MCF 10A (cell line): ENCODE results near the gene PXK. TPM values are rescaled to one million over a fixed set of nuclear protein-coding genes. Genes with fewer than 3 reads are reported as not detected.

Experiments
- BruUV-seq: library from RNA; stranded (reverse); fragments of 400-500 nt; replicated peaks from 2 replicates; lab custom pipeline; 2021; lab: Mats Ljungman, UMichigan
- CTCF ChIA-PET: fragments of 300-600 bp; sonication (Branson Sonifier 250); formaldehyde crosslinking; extraction: SDS; loops from one replicate; lab custom pipeline; 2021; ENCODE audit warnings: antibody characterized with exemption, inconsistent platforms; lab: Yijun Ruan, JAX
- POLR2A ChIA-PET: fragments of 300-600, 350-650 bp; sonication (Branson Sonifier 250); formaldehyde crosslinking; extraction: SDS; loops from one replicate; lab custom pipeline; 2020; ENCODE audit warnings: antibody characterized with exemption, inconsistent platforms; lab: Yijun Ruan, JAX
- DNase-seq: peaks from one replicate; pipeline ENCODE4 v3.0.0-alpha.2; 2018; ENCODE audit not compliant: unreplicated experiment
- H3K27ac Mint-ChIP-seq: one replicate; pipeline ENCODE4 v1.8.0; 2022; ENCODE audit warnings: mild to moderate bottlenecking, low read depth, mixed read lengths; ENCODE audit not compliant: unreplicated experiment
- H3K27me3 Mint-ChIP-seq: one replicate; pipeline ENCODE4 v1.8.0; 2022; ENCODE audit warnings: mixed read lengths; ENCODE audit not compliant: insufficient read depth, unreplicated experiment
- H3K36me3 Mint-ChIP-seq: one replicate; pipeline ENCODE4 v1.8.0; 2022; ENCODE audit warnings: mild to moderate bottlenecking, moderate library complexity, mixed read lengths; ENCODE audit not compliant: insufficient read depth, unreplicated experiment
- H3K4me1 Mint-ChIP-seq: one replicate; pipeline ENCODE4 v1.8.0; 2022; ENCODE audit warnings: mixed read lengths; ENCODE audit not compliant: insufficient read depth, unreplicated experiment
- H3K4me3 Mint-ChIP-seq: one replicate; pipeline ENCODE4 v1.8.0; 2022; ENCODE audit warnings: mild to moderate bottlenecking, moderate library complexity, mixed read lengths; ENCODE audit not compliant: unreplicated experiment
- H3K9me3 Mint-ChIP-seq: one replicate; pipeline ENCODE4 v1.8.0; 2022; ENCODE audit warnings: mixed read lengths; ENCODE audit not compliant: unreplicated experiment
- intact Hi-C: fragments of 100-400 bp; cut with micrococcal nuclease; formaldehyde crosslinking; loops from 2 replicates; pipeline ENCODE4 v1.14.1; 2022
- total RNA-seq: library from RNA; stranded (reverse); gene quantifications from 2 replicates; pipeline ENCODE4 v1.2.3, GENCODE V29; 2022
- TF ChIP-seq, protein P1 (sequence below): fragments of 200-600 bp; IDR thresholded peaks from one replicate; pipeline ENCODE4 v1.8.0; 2022; ENCODE audit warnings: antibody characterized with exemption, mild to moderate bottlenecking; ENCODE audit not compliant: unreplicated experiment

The PXK gene
- total RNA-seq, 1 experiment from 2014 or later, result 62.2 TPM

DNA sequence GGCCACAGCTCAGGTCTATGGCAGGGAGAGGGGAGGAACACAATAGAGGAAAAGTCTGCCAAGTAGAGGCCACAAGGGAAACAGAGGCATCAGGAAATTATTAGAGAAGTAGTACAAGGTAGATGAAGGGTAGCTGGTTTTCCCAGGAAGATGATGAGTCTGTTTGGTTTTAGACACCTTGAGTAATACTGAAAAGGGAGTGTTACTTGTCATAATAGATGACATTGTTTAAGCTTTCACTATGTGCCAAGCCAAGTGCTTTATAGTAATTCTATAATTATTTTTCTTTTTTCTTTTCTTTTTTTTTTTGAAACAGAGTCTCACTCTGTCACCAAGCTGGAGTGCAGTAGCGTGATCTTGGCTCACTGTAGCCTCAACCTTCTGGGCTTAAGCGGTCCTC lies 13.7 kb downstream of the PXK start:
- ChIA-PET POLR2A (interaction anchor here (1.3 to 1.5 kb wide), 3 partner anchors 8 to 11 kb away, joined by 4 to 6 read pairs (median 5); no protein-coding TSS in a partner anchor), CTCF (no interaction called here)
- intact Hi-C loops, result no loop called here
- TF ChIP-seq, protein P1, sequence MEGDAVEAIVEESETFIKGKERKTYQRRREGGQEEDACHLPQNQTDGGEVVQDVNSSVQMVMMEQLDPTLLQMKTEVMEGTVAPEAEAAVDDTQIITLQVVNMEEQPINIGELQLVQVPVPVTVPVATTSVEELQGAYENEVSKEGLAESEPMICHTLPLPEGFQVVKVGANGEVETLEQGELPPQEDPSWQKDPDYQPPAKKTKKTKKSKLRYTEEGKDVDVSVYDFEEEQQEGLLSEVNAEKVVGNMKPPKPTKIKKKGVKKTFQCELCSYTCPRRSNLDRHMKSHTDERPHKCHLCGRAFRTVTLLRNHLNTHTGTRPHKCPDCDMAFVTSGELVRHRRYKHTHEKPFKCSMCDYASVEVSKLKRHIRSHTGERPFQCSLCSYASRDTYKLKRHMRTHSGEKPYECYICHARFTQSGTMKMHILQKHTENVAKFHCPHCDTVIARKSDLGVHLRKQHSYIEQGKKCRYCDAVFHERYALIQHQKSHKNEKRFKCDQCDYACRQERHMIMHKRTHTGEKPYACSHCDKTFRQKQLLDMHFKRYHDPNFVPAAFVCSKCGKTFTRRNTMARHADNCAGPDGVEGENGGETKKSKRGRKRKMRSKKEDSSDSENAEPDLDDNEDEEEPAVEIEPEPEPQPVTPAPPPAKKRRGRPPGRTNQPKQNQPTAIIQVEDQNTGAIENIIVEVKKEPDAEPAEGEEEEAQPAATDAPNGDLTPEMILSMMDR, result no peak
- H3K36me3 Mint-ChIP-seq, result peaks cover 23% of the 10 kb centered on the region
- H3K4me1 Mint-ChIP-seq, result no peaks in the 10 kb centered on the region
- H3K4me3 Mint-ChIP-seq, result no peak overlapping the region
- BruUV-seq, result no TSS peak
- H3K9me3 Mint-ChIP-seq, result no peaks in the 10 kb centered on the region
- no peaks in the 10 kb centered on the region for H3K27me3 Mint-ChIP-seq
- no peak overlapping the region for H3K27ac Mint-ChIP-seq
- no peak for DNase-seq

GRCh38 chr3:58347984-58348383 lies 15.3 kb downstream of the PXK start:
- Mint-ChIP-seq H3K27me3 (no peaks in the 10 kb centered on the region), H3K4me3 (no peak overlapping the region), H3K27ac (no peak overlapping the region), H3K4me1 (no peaks in the 10 kb centered on the region), H3K9me3 (no peaks in the 10 kb centered on the region), H3K36me3 (peaks cover 14% of the 10 kb centered on the region)
- DNase-seq, result no peak
- TF ChIP-seq, protein P1, result no peak
- no TSS peak for BruUV-seq
- intact Hi-C loops, result no loop called here
- ChIA-PET CTCF (interaction anchor here (1.5 kb wide), 1 partner anchor 11 kb away, joined by 5 read pairs; no protein-coding TSS in a partner anchor), POLR2A (no interaction called here)

DNA sequence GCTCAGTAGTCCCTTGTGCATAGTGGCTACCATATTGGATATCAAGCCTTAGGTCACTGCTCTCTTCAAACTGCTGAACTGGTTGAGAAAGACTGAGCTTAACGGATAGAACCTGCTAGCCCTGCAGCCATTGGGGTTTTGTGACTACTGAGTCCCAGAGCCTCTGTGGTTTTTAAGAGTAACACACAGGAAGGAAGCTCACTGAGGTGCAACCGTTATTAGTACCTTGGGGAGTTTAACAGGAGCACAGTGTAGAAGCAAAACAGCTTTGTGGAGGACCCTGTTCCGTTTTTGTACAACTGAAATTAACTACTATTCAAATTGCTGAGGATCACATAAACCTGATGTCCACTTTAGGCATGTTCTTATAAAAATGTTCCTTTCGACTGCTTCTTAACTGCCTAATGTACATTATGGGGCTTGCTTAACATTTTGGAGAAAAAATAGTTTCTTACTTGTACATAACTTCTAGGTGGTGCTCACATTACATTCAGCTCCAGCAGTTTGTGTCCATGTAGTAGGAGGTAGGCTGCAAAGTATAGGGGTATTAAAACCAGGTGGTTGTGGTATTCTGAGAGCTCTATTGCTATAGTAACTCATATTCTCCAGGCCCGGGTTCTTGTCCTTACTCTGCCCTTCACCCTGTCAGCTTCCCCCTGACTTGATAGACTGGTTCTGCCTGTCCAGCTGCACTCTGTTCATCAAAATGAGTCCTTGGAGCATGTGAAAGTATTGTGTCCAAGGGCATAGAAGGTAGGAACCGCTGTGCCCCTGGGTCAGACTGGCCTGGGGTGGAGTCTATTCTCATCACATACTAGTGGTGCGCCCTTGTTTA lies 17.3 kb downstream of the PXK start:
- POLR2A ChIA-PET, result interaction anchor here (2.3 kb wide), 1 partner anchor 15 kb away, joined by 11 read pairs; no protein-coding TSS in a partner anchor
- TF ChIP-seq, protein P1, result no peak
- DNase-seq, result no peak
- BruUV-seq, result no TSS peak
- no peak overlapping the region for H3K27ac Mint-ChIP-seq
- CTCF ChIA-PET, result interaction anchor here (0.7 to 1.3 kb wide), 10 partner anchors 9 to 281 kb away, joined by 3 to 8 read pairs (median 4); no protein-coding TSS in a partner anchor
- no peak overlapping the region for H3K4me3 Mint-ChIP-seq
- peaks cover 10% of the 10 kb centered on the region for H3K4me1 Mint-ChIP-seq
- H3K27me3 Mint-ChIP-seq, result no peaks in the 10 kb centered on the region
- H3K36me3 Mint-ChIP-seq, result peaks cover 20% of the 10 kb centered on the region
- intact Hi-C loops, result no loop called here
- no peaks in the 10 kb centered on the region for H3K9me3 Mint-ChIP-seq

DNA sequence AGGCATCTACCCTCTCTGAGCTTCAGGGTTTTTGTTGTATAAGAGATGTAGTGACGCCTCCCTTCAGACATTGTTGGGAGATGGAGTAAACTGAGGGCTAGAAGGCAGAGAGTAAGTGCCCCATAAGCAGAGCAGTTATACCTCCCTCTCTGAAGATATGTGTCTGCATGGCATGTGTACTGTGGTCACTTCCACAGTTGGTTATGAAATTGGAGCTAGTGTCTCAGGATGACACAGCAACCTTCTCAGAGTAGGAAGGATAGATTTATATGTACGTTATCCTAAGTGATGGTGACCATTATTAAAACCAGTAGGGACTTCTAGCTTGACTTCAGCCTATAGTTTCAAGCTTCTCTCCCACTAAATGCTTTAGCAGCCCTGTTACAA lies 17.9 kb downstream of the PXK start:
- TF ChIP-seq, protein P1, result no peak
- CTCF ChIA-PET, result interaction anchor here (0.7 to 1.3 kb wide), 3 partner anchors 10 to 280 kb away, joined by 3 to 5 read pairs (median 4); no protein-coding TSS in a partner anchor
- no TSS peak for BruUV-seq
- H3K36me3 Mint-ChIP-seq, result peaks cover 20% of the 10 kb centered on the region
- H3K4me3 Mint-ChIP-seq, result no peak overlapping the region
- H3K27ac Mint-ChIP-seq, result no peak overlapping the region
- peaks cover 10% of the 10 kb centered on the region for H3K4me1 Mint-ChIP-seq
- peak; percentile 31 for DNase-seq
- no peaks in the 10 kb centered on the region for H3K9me3 Mint-ChIP-seq
- intact Hi-C loops, result no loop called here
- POLR2A ChIA-PET, result interaction anchor here (2.3 kb wide), 1 partner anchor 15 kb away, joined by 11 read pairs; no protein-coding TSS in a partner anchor
- no peaks in the 10 kb centered on the region for H3K27me3 Mint-ChIP-seq
